ENCODE data around the gene TMEM106C.

Gene TMEM106C

DNA sequence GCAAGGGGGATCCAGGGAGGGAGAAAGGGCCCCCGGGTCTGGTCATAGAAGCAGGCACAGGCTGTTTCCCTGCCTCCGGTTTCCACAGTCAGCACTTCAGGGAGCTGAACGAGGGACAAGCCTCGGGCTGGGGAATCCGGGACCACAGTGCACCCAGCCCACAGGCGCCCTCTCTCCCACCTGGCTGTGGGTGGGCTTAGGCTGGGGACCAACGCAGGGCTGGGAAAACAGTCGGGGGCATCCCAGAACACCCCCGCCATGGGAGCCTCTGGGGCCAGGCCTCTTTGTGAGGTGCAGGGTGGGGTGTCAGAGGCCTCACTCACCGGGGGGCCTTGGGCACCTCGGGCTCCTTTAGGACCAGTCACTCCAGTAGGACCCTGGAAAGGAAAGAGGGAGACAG, 16.3 kb downstream of the TMEM106C start:
- no peak for TF ChIP-seq CTCF (IDR thresholded peaks at IDR 0.05; ENCODE audit: borderline replicate concordance, insufficient read depth, low read depth, low read length)
- H3K4me3 ChIP-seq (ENCODE audit: low read depth, low read length): no peak overlapping the region

DNA sequence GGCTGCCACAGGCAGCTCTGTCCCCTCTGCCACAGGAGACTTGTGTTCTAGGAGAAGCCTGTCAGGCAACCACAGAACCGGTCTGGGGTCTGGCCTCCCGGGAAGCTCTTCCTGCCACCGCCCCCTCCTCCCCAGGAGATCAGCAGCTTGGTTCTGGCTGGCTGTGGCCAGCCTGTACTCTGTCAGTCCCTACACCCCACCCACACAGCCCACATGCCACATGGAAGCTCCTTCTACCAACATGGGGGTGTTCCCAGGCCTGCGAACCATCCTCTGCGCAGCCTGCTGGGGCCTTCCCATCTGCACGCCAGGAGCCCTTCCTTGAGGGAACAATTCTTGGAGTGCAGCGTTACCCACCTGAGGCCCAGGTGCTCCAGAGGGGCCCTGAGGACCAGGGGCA, 16.8 kb downstream of the TMEM106C start:
- TF ChIP-seq CTCF (IDR thresholded peaks at IDR 0.05; ENCODE audit: borderline replicate concordance, insufficient read depth, low read depth, low read length): no peak
- H3K4me3 ChIP-seq (ENCODE audit: low read depth, low read length): no peak overlapping the region

DNA sequence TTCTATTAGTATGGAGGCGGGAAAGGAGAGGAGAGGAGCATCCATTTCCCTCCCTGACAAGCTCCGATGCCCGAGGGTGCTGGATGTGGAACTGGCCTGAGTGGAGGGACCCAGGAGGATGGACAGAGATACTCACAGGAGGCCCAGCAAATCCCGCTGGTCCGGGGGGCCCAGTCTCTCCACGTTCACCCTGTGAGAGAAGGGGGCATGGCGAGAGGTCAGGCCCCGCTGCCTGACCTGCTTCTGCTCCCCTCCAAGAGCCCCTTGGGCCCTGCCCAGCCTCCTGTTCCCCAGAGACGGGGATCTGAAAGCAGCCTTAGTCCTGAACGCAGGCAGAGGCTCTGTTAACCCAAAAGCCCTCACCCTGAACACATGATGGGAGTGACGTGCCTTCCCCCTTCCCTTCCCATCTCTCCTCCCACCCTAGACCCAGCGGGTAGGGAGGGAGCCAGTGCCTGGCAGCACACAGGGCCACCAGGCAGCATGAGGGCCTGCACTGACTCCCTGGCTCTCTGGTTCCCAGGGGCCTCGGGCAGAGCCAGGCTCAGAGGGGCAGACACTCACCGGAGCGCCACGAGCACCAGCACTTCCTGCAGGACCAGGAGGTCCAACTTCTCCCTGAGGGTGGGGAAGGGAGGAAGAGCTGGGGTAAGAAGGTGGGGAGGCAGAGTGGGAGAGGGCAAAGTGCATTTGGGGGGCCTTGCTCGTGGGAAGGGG, 17.5 kb downstream of the TMEM106C start:
- TF ChIP-seq CTCF (IDR thresholded peaks at IDR 0.05; ENCODE audit: borderline replicate concordance, insufficient read depth, low read depth, low read length): no peak

DNA sequence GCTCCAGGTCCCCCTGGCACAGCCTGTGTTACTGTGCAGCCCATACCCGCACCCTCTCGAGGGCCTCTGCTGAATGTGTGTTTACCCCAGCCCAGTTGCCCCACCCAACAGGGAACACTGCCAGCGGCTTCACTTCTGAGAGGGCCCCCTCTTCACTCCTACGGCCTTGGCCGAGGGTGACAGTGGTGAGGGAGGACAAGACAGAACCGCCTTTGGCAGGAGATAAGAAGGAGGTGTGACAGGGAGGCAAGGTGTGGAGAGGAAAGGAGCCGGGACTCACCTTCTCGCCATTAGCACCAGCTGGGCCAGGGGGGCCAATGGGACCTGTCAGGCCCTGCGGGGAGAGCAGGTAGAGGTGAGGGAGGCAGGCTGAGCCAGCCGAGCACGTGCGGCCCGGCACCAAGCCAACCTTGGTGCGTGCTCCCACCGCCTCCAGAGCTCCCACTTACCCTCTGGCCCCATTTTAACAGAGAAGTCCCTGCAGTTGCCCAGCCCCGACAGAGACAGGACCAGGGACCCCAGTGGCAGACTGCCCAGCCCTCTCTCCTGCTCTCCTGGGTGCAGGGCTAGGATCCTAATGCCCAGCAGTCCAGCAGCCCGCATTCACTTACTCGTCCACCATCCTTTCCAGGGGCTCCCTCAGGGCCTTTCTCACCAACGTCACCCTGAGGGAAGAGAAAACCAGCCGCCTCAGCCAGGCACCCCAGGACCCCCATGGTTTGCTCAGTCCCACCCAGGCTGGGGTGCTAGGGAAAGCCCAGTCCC, 18.3 kb downstream of the TMEM106C start:
- no peak overlapping the region for H3K4me3 ChIP-seq (ENCODE audit: low read depth, low read length)
- no peak for TF ChIP-seq CTCF (IDR thresholded peaks at IDR 0.05; ENCODE audit: borderline replicate concordance, insufficient read depth, low read depth, low read length)

More for the DNA sequence above, 17.5 kb downstream of the TMEM106C start:
- no peak overlapping the region for H3K4me3 ChIP-seq (ENCODE audit: low read depth, low read length)

- no peak for TF ChIP-seq CTCF (IDR thresholded peaks at IDR 0.05; ENCODE audit: borderline replicate concordance, insufficient read depth, low read depth, low read length)
- no peak overlapping the region for H3K4me3 ChIP-seq (ENCODE audit: low read depth, low read length)
Observed at GRCh38 chr12:47982311-47982710, 18.9 kb downstream of the TMEM106C start.

- TF ChIP-seq CTCF (IDR thresholded peaks at IDR 0.05; ENCODE audit: borderline replicate concordance, insufficient read depth, low read depth, low read length): no peak
- no peak overlapping the region for H3K4me3 ChIP-seq (ENCODE audit: low read depth, low read length)
Observed at GRCh38 chr12:47982770-47983169, 19.4 kb downstream of the TMEM106C start.

Measured in GM12875 (cell line).